A172 (cell line): Measurements from ENCODE around the gene TMEM145. TPM values are rescaled to one million over a fixed set of nuclear protein-coding genes. Genes with fewer than 3 reads are reported as not detected.
"Not testable (repeated sequence)": the region's sequence is repeated elsewhere in the genome, so short reads cannot be mapped to it uniquely, and the experiment has no call there.

Experiments
- DNase-seq: peaks from one replicate; pipeline ENCODE4 v3.0.0-alpha.2; 2015; ENCODE audit warnings: low spot score
- total RNA-seq: library from RNA; depleted of rRNA; stranded (reverse); fragments of >200 nt; shearing (Covaris generic); gene quantifications from 2 replicates; pipeline ENCODE4 v1.2.3, GENCODE V29; 2014

The TMEM145 gene
- total RNA-seq, 1 experiment from 2014 or later: not detected

DNA sequence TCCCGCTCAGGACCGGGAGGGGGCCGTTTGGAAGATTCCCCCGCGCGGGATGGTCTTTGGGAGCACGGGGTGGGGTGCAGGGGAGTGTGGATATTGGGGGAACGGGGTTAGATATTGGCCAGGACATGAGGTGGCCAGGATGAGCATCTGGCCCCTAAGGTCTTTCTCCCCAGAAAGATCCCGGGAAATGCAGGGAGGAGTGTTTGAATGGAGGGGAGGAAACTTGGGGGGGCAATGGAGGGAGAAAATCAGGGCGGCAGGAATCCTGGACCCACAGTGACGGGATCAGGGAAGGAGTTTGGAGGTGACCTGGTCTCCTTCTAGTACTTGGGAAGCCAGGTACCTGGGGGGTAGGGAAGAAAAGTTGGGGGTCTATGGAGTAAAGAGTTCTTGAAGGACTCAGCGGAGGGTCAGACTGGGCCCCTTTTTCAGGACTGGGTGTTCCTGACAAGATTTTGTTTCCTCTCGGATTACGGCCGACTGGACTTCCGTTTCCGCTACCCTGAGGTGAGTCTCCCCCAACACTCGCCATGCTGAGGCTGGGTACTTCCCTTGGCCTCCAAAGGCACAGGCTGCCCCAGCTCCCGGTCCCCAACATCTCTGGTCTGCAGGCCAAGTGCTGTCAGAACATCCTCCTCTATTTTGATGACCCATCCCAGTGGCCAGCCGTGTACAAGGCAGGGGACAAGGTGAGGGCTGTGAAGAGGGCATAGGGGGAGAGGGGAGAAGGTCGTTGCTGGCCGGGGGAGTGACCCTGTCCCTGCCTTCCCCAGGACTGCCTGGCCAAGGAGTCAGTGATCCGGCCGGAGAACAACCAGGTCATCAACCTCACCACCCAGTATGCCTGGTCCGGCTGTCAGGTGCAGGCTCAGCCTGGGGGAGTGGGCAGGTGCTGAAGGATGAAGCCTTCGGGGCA is 989 bp downstream of the TMEM145 start:
- no peak for DNase-seq

DNA sequence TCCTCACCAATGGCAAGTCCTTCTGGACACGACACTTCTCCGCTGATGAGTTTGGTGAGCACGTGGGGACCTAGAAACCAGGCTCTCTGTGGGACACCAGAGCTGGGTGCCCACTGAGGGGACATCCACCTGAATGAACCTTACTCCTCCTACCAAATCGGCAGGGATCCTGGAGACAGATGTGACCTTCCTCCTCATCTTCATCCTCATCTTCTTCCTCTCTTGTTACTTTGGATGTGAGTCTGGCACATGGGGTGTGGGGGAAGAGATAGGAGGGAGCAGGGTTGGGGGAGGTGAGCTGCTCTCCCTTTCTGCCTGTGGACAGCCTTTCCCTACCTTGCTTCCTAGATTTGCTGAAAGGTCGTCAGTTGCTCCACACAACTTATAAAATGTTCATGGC is 1.9 kb downstream of the TMEM145 start:
- no peak for DNase-seq

DNA sequence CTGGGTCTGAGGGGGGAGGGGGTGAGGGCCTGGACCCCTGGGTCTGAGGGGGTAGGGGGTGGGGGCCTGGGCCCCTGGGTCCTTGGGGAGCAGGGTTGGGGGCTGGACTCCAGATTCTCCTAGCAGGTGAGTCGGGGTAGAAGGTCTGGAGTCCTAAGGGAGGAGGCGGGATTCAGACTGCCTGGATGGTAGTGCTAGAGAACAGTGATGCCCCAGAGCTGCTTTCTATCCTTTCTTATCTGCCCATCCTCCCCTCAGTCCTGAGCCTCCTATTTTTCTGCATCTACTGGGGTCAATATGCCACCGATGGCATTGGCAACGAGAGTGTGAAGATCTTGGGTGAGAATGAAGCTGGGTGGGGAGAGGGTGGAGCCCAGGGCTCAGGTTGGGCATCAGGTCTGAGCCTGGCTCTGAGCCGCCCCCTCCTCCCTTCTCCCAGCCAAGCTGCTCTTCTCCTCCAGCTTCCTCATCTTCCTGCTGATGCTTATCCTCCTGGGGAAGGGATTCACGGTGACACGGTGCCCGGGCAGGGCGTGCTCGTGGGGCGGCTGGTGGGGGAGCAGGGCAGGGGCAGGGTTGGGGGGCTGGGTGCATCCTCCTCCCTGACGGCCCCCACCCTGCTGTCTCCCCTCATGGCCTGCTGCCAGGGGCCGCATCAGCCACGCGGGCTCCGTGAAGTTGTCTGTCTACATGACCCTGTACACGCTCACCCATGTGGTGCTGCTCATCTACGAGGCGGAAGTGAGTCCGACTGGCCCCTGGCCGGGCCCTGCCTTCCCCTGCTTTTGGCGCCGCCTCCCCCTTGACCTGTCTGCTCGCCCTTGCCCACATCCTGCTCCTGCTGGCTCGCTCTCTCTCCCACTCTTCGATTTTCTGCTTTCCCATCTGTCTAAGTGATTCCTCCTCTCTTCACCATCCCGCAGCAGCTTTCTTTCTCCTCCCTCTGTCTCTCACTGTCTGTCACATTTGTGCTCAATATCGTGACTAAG is 3.4 kb downstream of the TMEM145 start:
- peak; percentile 20 for DNase-seq

DNA sequence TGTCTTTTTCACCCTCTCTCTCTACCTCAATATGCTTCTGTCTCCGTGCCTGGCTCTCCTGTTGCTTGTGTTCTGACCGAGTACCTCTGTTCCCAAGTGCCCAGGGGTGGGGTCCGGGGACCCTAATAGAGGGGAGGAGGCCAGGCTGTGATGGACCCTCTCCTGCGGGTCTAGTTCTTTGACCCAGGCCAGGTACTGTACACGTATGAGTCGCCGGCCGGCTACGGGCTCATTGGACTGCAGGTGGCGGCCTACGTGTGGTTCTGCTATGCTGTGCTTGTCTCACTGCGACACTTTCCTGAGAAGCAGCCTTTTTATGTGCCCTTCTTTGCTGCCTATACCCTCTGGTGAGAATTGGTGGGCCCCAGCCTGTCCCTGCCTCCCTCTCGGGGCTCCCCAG is 4.4 kb downstream of the TMEM145 start:
- no peak for DNase-seq

DNA sequence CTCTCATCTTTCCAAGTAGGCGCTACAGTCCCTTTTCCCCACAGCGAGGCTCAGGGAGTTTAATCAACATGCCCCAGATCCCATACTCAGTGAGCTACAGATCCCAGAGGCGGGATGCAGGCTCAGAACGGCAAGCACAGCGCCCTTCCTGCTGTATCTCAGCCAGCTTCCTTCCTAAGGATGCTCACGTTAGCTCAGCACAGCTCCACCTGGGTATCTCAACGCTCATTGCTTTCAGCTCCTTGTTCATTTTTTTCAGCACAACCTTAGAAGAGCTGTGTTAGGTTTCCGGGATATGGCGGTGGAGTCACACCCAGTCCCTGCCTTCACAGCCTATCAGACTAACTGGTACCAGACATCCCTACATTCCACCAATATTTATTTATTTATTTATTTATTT is 9.2 kb downstream of the TMEM145 start:
- no peak for DNase-seq

DNA sequence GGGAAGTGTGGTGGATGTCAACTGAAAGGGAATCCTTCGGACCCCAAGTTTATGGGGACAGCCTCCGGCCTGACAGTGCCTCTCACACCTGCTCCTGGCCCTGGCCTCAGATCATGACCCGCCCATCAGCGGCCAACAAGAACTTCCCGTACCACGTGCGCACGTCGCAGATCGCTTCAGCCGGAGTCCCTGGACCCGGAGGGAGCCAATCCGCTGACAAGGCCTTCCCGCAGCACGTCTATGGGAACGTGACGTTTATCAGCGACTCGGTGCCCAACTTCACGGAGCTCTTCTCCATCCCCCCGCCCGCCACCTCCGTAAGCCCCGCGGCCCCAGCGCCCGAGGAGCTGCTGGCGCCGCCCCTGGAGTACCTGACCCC is 10.4 kb downstream of the TMEM145 start:
- no peak for DNase-seq

DNA sequence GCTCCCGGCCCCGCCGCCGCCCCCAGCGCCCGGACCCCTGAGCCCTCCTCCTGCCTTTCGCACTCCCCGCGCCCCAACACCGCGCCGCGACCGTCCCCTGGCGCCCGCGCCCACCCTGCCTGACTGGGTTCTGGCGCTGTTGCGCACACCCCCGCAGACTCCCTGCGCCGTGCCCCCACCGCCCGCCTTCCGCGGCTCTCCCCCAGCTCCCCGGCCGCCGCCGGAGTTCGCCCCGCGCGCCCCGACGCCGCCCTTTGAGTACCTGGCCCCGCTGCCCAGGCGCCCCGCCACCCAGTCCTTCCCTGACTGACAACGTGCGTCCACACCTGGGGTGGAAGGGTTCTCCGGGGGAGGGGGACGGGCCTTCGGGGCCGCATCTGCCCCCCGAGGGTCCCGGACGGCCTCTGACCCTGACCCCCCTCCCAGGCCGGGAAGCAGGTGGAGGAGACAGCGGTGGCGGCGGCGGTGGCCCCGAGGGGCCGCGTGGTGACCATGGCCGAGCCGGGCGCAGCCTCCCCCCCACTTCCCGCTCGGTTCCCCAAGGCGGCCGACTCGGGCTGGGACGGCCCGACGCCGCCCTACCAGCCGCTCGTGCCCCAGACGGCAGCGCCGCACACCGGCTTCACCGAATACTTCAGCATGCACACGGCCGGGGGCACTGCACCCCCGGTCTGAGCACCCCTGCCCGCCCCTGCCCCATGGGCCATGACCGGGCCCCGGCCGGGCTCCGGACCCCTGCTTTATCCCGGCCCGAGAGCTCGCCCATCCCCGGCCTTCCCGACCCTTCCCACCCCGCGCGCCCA is 10.9 kb downstream of the TMEM145 start:
- DNase-seq: no peak

DNA sequence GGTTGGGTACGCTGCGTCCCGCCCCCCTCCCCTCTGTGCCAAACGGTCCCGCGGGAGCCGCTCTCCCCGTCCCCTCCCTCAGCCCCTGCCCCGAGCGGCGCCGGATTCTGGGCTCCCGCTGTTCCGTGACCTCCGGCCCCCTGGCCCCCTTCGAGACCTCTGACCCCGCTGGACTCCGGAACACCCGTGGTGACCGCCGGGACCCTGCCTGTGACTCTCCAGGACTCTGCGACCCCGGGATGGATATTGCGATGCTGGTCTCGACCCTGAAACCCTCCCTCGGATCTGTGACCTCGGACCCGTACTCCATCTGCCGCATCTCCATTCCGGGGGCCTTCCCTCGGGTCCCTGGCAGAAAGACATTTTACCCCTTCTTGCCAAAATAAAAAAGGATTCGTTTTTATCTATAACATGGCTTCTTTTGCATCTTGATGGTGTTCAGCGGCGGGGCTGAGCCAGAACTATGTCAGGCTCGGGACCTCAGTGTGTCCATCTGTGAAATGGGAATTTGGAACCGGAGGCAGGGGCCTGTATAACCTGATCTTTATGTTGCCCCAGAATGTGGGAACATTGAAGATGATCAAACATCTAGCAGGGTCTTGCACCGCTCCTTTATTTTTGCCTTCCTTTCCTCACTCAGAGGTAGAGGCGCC is 11.7 kb downstream of the TMEM145 start:
- no peak for DNase-seq

DNA sequence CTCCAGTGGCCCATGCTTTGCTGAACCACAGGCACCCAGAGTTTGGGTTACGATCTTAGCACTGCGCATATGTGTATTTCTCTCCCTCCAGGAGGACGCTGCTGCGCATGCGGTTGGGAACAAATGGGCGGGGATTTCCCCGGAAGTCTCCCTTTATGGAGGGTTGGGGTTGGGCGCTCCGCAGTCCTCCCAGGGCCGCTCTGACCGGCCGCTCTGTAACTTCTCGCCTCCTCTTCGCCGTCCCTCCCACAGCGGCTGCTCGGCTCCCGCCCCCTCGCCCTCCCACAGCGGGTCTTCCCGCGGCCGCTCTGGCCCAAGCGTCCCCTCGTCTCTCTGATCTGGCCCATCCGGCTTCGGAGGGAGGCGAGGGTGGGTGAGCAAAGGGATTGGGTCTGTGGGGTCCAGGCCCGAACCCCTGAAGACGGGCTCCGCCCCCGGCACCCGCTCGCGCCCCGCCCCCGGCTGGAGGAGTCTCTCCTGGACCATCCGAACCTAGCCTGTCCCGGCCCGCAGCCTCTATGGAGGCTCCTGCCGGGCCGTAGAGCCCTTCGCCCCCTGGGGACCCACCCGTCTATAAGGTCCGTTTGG is 12.3 kb downstream of the TMEM145 start, which contains the start of gene MEGF8:
Gene MEGF8 (plus strand): TSS at position 328 of the 588 bp plus-strand sequence. CDS start 609 bp downstream, outside the sequence.
- peak; percentile 99 for DNase-seq

DNA sequence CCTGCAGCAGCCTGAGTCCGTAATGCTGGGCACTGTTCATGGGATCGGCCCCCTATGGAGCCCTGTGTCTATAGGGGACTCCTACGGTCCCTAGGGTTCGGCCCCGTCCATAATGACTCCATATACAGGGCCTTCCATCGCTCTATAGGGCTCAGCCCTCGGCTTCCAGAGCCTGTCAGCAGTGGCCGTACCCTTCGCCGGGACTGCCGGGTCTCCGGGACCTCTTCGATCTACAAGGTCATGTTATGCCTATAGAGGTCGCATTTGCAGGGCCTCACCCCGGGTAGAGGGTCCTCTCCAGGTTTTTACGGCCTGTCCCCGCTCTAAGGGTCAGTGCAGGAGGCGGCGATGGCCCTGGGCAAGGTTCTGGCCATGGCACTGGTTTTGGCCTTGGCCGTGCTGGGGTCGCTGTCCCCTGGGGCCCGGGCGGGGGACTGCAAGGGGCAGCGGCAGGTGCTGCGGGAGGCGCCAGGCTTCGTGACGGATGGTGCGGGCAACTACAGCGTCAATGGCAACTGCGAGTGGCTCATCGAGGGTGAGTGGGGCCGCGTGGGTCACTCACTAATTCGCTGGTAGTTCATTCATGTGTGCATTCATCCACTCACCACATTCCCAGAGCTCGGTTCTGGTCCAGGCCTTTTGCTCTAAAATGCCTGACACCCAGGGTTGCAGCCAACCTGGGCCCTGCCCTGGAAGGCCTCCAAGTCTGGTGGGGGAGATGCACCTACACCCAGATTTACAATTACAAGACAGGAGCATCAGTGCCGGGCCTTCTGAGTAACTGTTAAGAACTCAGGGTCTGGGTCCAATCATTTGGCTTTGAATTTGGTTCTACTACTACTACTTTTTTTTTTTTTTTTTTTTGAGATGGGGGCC is 13.0 kb downstream of the TMEM145 start:
- DNase-seq: no peak

DNA sequence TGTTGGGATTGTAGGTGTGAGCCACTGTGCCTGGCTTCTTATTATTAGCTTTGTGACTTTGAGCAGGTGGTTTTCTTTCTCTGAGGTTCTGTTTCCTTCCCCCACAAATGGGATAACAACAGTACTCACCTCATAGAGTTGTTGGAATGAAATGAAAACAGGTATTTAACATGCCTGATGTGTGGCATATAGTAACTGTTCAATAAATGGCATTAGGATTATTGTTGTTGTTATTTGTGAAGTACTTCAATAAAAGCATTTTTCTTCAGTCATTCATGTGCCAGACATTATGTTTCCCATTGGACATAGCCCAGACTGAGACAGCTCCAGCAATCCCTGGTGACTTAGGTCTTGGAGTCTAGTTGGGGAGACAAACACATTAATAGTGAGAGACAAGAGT is 13.9 kb downstream of the TMEM145 start:
- no peak for DNase-seq

DNA sequence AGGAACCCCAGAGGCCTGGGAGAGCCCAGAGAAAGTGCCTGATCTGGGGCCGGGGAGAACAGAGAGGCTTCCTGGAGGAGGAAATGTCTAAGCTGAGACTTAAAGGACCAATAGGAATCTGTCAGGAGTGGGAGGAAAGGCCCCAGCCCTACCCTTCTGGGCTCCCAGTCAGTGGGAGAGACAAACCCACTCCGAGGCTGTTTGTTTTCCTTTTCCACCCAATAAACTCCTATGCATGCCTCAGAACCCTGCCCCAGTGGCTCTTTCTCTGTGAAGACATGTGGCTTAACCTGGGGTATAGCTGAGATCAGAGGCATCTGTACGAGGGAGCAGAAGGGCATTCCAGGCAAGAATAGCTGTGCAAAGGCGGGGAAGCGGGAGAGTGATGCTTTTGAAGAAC is 14.3 kb downstream of the TMEM145 start:
- DNase-seq: no peak

DNA sequence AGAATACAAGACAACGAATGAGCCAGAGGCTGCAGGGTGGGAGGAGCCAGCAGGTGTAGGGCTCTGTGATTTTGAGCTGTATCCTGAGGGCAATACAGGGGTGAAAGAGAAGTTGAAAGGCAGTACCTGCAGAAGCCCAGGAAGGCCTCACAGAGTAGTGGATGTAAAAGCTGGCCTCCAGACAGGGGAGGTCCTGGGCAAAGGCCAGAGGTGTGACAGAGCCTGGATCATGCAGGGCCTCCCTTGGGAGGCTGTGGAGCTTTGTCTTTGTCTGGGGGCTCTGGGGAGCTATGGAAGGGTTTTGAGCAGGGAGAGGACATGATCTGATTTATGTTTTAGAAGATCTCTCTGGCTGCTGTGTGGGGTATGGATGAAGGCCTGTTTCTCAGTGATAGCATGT is 15.0 kb downstream of the TMEM145 start:
- no peak for DNase-seq

DNA sequence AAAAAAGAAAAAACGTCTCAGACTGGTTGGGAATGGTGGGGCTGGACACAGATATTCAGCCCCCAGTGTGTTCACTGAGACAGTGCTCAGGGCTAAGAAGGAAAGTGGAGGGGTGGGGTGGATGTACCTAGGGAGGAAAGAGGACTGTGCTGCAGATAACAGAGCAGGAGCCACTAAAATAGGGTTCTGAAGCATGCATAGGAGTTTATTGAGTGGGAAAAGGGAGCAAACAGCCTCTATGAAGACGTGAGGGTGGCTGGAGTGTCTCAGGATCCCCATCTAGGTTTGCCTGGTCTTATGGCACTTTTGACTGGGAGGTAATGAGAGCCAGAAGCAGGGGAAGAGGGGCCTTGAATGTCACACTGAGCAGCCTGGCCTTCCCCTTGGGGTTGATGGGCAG is 15.7 kb downstream of the TMEM145 start:
- no peak for DNase-seq

DNA sequence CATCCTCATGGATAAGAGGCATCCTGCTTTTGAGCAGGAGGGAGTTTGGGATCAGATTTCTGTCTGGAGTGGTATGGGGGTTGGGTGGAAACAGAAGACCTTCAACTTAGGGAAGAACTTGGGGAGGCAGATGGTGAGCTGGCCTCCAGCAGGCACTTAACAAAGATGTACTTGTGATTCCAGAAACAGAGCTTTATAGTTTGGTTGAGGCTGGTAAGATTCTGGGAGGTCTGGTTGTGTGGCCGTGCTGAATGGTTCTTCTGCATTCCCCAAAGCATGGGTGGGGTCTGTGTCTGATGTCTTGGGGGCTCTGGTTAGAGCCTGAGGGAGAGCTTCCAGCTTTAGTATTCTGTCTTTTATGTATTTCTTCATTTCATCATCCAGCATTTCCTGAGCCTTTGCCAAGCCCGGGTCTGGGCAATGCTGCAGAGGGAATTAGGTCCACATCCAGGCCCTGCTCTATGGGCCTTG is 17.2 kb downstream of the TMEM145 start:
- no peak for DNase-seq

DNA sequence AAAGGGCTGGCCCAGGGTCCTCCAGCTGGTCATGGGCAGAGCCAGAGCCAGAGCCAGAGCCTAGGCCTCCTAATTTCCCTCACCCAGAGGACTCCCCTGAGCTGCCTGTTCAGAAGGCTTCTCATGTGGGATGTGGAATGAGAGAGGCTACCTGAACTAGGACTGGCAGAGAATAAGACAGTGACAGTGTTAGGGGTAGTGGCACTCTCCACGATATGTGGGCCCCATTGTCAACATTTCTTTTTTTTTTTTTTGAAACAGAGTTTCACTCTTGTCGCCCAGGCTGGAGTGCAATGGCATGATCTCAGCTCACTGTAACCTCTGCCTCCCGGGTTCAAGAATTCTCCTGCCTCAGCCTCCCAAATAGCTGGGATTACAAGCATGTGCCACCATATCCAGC is 18.2 kb downstream of the TMEM145 start:
- not testable (repeated sequence) for DNase-seq

DNA sequence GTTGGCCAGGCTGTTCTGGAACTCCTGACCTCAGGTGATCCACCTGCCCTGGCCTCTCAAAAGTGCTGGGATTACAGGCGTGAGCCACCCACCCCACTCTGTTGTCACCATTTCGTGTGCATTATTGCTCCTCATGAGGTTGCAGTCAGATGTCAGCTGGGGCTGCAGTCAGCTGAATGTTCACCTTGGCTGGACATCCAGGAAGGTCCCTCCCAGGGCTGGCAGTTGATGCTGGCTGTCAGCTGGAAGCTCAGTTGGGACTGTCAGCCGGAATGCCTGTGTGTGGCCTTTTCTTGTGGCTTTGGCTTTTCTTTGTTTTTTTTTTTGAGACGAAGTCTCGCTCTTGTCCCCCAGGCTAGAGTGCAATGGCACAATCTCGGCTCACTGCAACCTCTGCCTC is 18.9 kb downstream of the TMEM145 start:
- DNase-seq: no peak

DNA sequence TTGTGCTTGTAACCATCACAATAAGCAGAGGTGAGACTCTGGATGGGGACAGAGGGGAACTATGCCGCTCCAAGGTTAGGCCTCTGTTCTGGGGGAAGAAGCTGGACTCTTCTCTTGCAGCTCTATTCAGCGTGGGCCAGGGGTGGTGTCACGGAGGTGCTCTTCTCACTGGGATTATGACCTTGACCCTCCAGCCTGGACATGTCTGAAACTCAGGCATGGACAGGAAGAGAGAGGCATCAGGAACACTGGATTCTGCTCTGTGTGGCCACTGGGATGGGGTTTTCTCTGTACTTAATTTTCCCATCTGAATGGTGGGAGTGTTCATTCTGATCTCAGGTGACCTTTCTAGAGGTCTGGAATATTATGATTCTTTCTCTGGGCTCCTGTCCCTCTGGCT is 19.9 kb downstream of the TMEM145 start:
- no peak for DNase-seq

DNA sequence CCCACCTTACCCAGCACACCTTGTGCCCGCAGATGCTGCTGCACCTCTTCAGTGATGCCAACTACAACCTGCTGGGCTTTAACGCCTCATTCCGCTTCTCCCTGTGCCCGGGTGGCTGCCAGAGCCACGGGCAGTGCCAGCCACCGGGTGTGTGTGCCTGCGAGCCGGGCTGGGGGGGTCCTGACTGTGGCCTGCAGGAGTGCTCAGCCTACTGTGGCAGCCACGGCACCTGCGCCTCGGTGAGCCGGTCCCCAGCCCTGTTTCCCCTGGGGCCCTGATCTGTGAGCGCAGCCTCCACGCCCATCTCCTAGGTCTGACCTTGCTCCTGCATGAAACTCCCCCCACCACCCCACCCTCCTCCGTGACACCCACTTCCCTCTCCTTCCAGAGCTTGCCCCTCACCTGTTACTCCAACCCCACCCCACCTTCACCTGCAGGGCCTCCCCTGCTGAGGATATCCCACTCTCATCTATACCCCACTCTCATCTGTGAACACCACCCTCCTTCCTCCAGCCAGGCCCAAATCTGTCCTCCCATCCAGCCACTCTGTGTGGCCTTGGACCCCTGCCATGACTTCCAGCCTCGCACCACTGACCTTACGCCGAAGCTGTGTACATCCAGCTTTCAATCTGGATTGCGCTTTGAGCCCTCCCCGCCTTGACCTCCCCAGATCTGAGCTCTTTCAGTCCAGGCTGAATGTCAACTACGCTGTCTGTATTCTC is 21.0 kb downstream of the TMEM145 start:
- DNase-seq: no peak
